Thymus (tissue), 11 donors: ENCODE data around the gene PCP4. TPM values are rescaled to one million over a fixed set of nuclear protein-coding genes. Genes with fewer than 3 reads are reported as not detected.

Experiments
- DNase-seq, 9 donors: peaks; one replicate each; pipeline ENCODE4 v3.0.0-alpha.2; 2013; ENCODE audit warnings: low spot score in 9 of 9, low read depth in 6 of 9, missing footprints in 1 of 9
- H3K27ac ChIP-seq, 2 donors: one replicate each; pipeline ENCODE4 v1.5.1; 2013; ENCODE audit warnings: control low read depth in 1 of 2, low read depth in 1 of 2, low read length in 1 of 2, mild to moderate bottlenecking in 1 of 2, moderate library complexity in 1 of 2
- H3K27me3 ChIP-seq, 2 donors: one replicate each; pipeline ENCODE4 v1.5.1; 2013; ENCODE audit warnings: low read length in 1 of 2; ENCODE audit not compliant: control insufficient read depth in 2 of 2, insufficient read depth in 1 of 2
- H3K36me3 ChIP-seq, 2 donors: one replicate each; pipeline ENCODE4 v1.5.1; 2013; ENCODE audit warnings: low read length in 1 of 2, mild to moderate bottlenecking in 1 of 2, moderate library complexity in 1 of 2; ENCODE audit not compliant: control insufficient read depth in 2 of 2, insufficient read depth in 2 of 2
- H3K4me1 ChIP-seq, 2 donors: one replicate each; pipeline ENCODE4 v1.5.1; 2013; ENCODE audit warnings: low read length in 2 of 2; ENCODE audit not compliant: control insufficient read depth in 2 of 2, insufficient read depth in 2 of 2
- H3K4me3 ChIP-seq, 2 donors: one replicate each; pipeline ENCODE4 v1.5.1; 2013; ENCODE audit warnings: low read length in 2 of 2, control low read depth in 1 of 2, mild to moderate bottlenecking in 1 of 2
- H3K9me3 ChIP-seq, 2 donors: one replicate each; pipeline ENCODE4 v1.5.1; 2013; ENCODE audit warnings: low read length in 1 of 2, mild to moderate bottlenecking in 1 of 2; ENCODE audit not compliant: control insufficient read depth in 2 of 2, insufficient read depth in 1 of 2
- WGBS: extraction: QIAGEN DNeasy Blood & Tissue Kit; methylation state at CpG from one replicate; pipeline ENCODE4 v1.1.7; 2013; 5-methylcytosine and 5-hydroxymethylcytosine counted together
- polyA plus RNA-seq: library from polyadenylated mRNA; stranded (reverse); fragments of 200-250 nt; gene quantifications from one replicate; pipeline ENCODE4 v1.2.3, GENCODE V29; 2013
- total RNA-seq: library from RNA; stranded (reverse); fragments of 120-200 nt; gene quantifications from one replicate; pipeline ENCODE4 v1.2.4, GENCODE V29; 2013
- donor health status: healthy.

PCP4 gene
- total and polyA plus RNA-seq, 2 donors = 2.1 to 13.1 TPM

- H3K27me3 ChIP-seq = no peaks in the 10 kb centered on the region
- H3K4me1 ChIP-seq = no peaks in the 10 kb centered on the region
- H3K36me3 ChIP-seq = no peaks in the 10 kb centered on the region
- DNase-seq = no peak
- no peaks in the 10 kb centered on the region for H3K9me3 ChIP-seq
- no peak overlapping the region for H3K27ac ChIP-seq
- no peak overlapping the region for H3K4me3 ChIP-seq
- 85% methylated on average over 4 of the region's 4 CpGs for WGBS
Measured at GRCh38 chr21:39843483-39843882, 23.8 kb upstream of the PCP4 start.

- no peak for DNase-seq
- no peaks in the 10 kb centered on the region for H3K36me3 ChIP-seq
- no peaks in the 10 kb centered on the region for H3K27me3 ChIP-seq
- no peaks in the 10 kb centered on the region for H3K4me1 ChIP-seq
- H3K4me3 ChIP-seq = no peak overlapping the region
- no peak overlapping the region for H3K27ac ChIP-seq
- WGBS = 93% methylated on average over 5 of the region's 5 CpGs
- H3K9me3 ChIP-seq = no peaks in the 10 kb centered on the region
Measured at GRCh38 chr21:39843916-39844315, 23.3 kb upstream of the PCP4 start.

GRCh38 chr21:39845571-39846130, 21.6 kb upstream of the PCP4 start:
- 88% methylated on average over 6 of the region's 6 CpGs for WGBS
- Histone ChIP-seq H3K4me1 (no peaks in the 10 kb centered on the region), H3K27me3 (no peaks in the 10 kb centered on the region), H3K9me3 (no peaks in the 10 kb centered on the region), H3K36me3 (no peaks in the 10 kb centered on the region), H3K4me3 (no peak overlapping the region), H3K27ac (no peak overlapping the region)
- DNase-seq = no peak

- DNase-seq = no peak
- no peaks in the 10 kb centered on the region for H3K9me3 ChIP-seq
- no peak overlapping the region for H3K27ac ChIP-seq
- no peaks in the 10 kb centered on the region for H3K36me3 ChIP-seq
- no peaks in the 10 kb centered on the region for H3K4me1 ChIP-seq
- no peak overlapping the region for H3K4me3 ChIP-seq
- H3K27me3 ChIP-seq = no peaks in the 10 kb centered on the region
- 95% methylated on average over 6 of the region's 6 CpGs for WGBS
Measured at GRCh38 chr21:39847877-39848276, 19.4 kb upstream of the PCP4 start.

- DNase-seq = no peak
- Histone ChIP-seq H3K4me3 (no peak overlapping the region), H3K36me3 (no peaks in the 10 kb centered on the region), H3K9me3 (no peaks in the 10 kb centered on the region), H3K27ac (no peak overlapping the region), H3K27me3 (no peaks in the 10 kb centered on the region), H3K4me1 (no peaks in the 10 kb centered on the region)
- WGBS = 89% methylated on average over 10 of the region's 10 CpGs
Measured at GRCh38 chr21:39849014-39849655, 18.1 kb upstream of the PCP4 start.

- DNase-seq = no peak
- H3K36me3 ChIP-seq = no peaks in the 10 kb centered on the region
- no peak overlapping the region for H3K4me3 ChIP-seq
- H3K27me3 ChIP-seq = no peaks in the 10 kb centered on the region
- 73% methylated on average over 2 of the region's 2 CpGs for WGBS
- H3K9me3 ChIP-seq = no peaks in the 10 kb centered on the region
- H3K27ac ChIP-seq = no peak overlapping the region
- H3K4me1 ChIP-seq = no peaks in the 10 kb centered on the region
Measured at GRCh38 chr21:39850333-39850732, 16.9 kb upstream of the PCP4 start.

GRCh38 chr21:39851002-39851618, 16.1 kb upstream of the PCP4 start:
- Histone ChIP-seq H3K27me3 (no peaks in the 10 kb centered on the region), H3K4me1 (no peaks in the 10 kb centered on the region), H3K4me3 (no peak overlapping the region), H3K36me3 (no peaks in the 10 kb centered on the region), H3K27ac (no peak overlapping the region), H3K9me3 (no peaks in the 10 kb centered on the region)
- no peak for DNase-seq
- 89% methylated on average over 7 of the region's 7 CpGs for WGBS

GRCh38 chr21:39852021-39852721, 15.1 kb upstream of the PCP4 start:
- WGBS = 51% methylated on average over 5 of the region's 5 CpGs
- no peaks in the 10 kb centered on the region for H3K36me3 ChIP-seq
- H3K27me3 ChIP-seq = no peaks in the 10 kb centered on the region
- no peak for DNase-seq
- H3K9me3 ChIP-seq = no peaks in the 10 kb centered on the region
- H3K27ac ChIP-seq = no peak overlapping the region
- no peak overlapping the region for H3K4me3 ChIP-seq
- no peaks in the 10 kb centered on the region for H3K4me1 ChIP-seq
